OCI-M1 (cell line): ENCODE measurements around the gene ALOXE3.

Experiments used
- DNase-seq: peaks from one replicate; lab custom pipeline; 2025; lab: John Stamatoyannopoulos, UW

ALOXE3 gene

DNA sequence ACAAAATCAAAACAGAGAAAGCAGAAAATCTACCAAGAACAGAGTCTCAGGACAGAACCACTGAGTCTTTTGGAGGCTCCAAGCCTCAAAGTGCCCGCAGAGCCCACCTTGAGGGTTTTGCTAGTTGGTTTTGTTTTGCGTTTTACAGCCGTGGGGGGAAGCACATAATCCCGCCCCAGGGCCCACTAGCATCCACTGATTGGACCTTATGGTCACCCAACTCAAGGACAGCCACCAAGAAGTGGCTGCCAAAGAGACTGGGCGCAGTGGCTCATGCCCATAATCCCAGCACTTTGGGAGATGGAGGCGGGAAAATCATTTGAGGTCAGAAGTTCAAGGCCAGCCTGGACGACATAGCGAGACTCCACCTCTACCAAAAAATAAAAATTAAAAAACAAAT, 69.6 kb downstream of the ALOXE3 start:
- no peak for DNase-seq

DNA sequence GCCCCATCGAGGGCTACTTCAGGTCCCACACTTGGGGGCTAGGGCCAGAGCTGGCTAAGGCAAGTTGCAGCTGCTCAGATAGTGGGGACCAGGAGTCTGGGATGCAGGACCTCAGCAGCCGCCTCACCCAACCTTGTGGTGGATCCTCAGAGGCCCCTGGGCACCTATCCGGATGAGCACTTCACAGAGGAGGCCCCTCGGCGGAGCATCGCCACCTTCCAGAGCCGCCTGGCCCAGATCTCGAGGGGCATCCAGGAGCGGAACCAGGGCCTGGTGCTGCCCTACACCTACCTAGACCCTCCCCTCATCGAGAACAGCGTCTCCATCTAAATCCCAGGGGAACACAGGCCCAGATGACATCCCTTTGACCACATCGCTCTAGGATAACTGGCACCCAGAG, 70.1 kb downstream of the ALOXE3 start:
- DNase-seq, result no peak

DNA sequence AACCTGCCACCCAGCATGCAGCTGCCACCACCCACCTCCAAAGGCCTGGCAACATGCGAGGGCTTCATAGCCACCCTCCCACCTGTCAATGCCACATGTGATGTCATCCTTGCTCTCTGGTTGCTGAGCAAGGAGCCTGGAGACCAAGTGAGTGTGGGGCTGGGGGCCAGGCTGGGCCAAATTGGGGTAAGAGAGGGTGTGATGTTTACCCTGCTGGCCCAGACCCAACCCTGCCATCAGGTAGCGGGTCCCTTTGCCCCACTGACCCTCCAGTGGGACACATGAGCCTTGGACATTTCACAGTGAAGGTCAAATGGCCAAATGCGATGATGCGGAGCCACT, 70.6 kb downstream of the ALOXE3 start:
- DNase-seq, result no peak

DNA sequence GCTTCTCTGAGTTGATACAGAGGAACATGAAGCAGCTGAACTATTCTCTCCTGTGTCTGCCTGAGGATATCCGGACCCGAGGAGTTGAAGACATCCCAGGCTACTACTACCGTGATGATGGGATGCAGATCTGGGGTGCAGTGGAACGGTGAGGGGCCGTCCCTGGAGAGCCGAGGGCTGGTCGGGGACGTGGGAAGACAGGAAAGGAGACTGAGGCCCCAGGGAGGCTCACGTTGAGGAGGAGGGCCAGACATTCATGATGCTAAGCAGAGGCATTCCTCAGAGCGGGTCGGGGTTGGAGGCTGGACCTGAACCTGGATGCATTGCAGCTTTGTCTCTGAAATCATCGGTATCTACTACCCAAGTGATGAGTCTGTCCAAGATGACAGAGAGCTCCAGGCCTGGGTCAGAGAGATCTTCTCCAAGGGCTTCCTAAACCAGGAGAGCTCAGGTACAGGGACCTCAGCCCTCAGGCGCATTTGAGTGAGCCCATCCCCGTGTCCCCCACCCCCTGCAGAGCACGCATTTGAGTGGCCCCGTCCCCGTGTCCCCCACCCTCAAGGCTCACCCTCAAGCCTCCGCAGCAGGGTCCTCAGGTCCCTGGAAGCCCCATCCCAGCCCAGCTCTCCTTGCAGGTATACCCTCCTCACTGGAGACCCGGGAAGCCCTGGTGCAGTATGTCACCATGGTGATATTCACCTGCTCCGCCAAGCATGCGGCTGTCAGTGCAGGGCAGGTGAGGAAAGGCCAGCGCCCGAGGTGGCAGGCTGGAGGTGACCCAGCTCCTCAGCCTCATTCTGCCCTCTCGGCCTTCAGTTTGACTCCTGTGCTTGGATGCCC, 71.2 kb downstream of the ALOXE3 start:
- no peak for DNase-seq

DNA sequence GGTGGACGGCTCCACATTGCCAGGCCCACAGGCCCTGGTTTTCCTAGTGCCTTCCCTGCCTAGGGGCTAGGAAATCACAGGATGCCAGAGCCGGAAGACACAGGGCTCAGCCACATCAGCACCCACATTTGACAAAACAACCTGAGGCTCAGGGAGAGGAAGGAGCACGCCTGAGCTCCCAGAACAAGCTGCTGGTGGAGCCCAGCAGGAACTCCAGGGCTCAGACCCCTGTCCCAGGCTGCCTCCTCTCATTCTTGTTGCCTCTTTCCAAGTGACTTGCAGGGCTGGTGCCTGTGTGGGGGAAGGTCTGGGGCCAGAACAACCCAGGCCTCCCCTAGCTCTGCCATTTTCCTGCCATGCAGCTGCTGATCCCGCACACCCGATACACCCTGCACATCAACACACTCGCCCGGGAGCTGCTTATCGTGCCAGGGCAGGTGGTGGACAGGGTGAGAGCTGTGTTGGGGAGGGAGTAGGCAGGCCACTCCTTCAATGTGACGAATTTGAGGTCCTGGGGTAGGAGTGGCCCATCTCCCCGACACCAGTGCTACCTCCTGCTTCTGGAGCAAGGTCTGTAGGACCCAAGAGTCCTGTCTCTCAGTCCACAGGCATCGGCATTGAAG, 71.9 kb downstream of the ALOXE3 start:
- no peak for DNase-seq
